ENCODE measurements around the gene ZSCAN20.

The ZSCAN20 gene

DNA sequence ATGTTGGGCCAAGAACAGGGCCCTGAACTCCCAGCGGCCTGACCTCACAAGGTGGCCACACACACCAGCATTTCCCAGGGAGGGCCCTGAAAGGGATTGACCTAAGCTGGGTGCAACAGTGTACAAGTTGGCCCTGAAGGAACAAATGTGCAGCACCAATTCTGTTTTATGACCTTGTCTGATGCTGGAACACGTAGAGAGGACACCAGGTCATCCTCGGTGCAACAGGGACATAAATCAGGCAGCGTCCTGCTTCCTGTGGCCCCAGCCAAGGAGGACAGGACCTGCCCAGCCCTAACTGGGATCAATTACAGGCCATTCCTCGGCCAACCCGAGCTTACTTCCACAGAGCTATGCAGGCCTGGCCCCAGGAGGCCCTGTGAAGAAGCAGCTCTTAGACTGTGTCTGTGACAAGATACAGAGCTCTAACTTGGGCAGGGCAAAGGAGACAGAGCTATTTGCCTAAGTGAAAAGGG lies 28.7 kb upstream of the ZSCAN20 start:
- H3K27ac ChIP-seq (ENCODE audit: low read length, poor library complexity, severe bottlenecking): no peak overlapping the region
- H2BK5ac ChIP-seq (ENCODE audit: low read depth, low read length, poor library complexity, severe bottlenecking): no peak overlapping the region
- H2AK5ac ChIP-seq (ENCODE audit: low read length, severe bottlenecking): no peak overlapping the region
- peak overlapping the region; percentile 45 for H3K9ac ChIP-seq (ENCODE audit: low read length)
- H3K18ac ChIP-seq (ENCODE audit: low read depth in 1 of 2, low read length in 2 of 2): peak overlapping the region; percentile 79 to 85
- H3K14ac ChIP-seq (ENCODE audit: low read length in 2 of 2): no peak overlapping the region
- H2AFZ ChIP-seq (ENCODE audit: low read depth, low read length): no peak overlapping the region
- H2BK12ac ChIP-seq (ENCODE audit: low read length in 2 of 2): peak overlapping the region; percentile 91 to 96
- peak; percentile 66 for DNase-seq
- H3K4ac ChIP-seq (ENCODE audit: low read depth in 1 of 2, low read length in 2 of 2): peak overlapping the region in 1 of 2 experiments; percentile 77
- no peaks in the 10 kb centered on the region for H3K9me3 ChIP-seq (ENCODE audit: control insufficient read depth, low read length)
- H3K27me3 ChIP-seq (ENCODE audit: control insufficient read depth in 1 of 2, insufficient read depth in 1 of 2, low read length in 2 of 2): no peaks in the 10 kb centered on the region
- H3K79me1 ChIP-seq (replicated peaks; ENCODE audit: low read length, poor library complexity, severe bottlenecking): no peaks in the 10 kb centered on the region
- 7% methylated on average over 6 of the region's 6 CpGs for WGBS
- H3K4me2 ChIP-seq (ENCODE audit: low read length, poor library complexity, severe bottlenecking): no peak overlapping the region
- H3K4me3 ChIP-seq (ENCODE audit: insufficient read depth in 1 of 2, low read depth in 1 of 2, low read length in 2 of 2): peak overlapping the region in 1 of 2 experiments; percentile 39
- no peak overlapping the region for H3K23ac ChIP-seq (ENCODE audit: low read length in 2 of 2)
- H4K8ac ChIP-seq (ENCODE audit: low read length): peak overlapping the region; percentile 81
- peak overlapping the region; percentile 74 for H4K91ac ChIP-seq (ENCODE audit: low read length)
- no peak overlapping the region for H2BK120ac ChIP-seq (ENCODE audit: low read depth, low read length)
- H3K4me1 ChIP-seq (ENCODE audit: control insufficient read depth, insufficient read depth, low read depth, low read length): peaks cover 7% of the 10 kb centered on the region
- no peaks in the 10 kb centered on the region for H3K36me3 ChIP-seq (ENCODE audit: control insufficient read depth in 1 of 2, insufficient read depth in 2 of 2, low read depth in 1 of 2, low read length in 2 of 2)
- H2BK15ac ChIP-seq (ENCODE audit: low read depth, poor library complexity, severe bottlenecking): no peak overlapping the region

DNA sequence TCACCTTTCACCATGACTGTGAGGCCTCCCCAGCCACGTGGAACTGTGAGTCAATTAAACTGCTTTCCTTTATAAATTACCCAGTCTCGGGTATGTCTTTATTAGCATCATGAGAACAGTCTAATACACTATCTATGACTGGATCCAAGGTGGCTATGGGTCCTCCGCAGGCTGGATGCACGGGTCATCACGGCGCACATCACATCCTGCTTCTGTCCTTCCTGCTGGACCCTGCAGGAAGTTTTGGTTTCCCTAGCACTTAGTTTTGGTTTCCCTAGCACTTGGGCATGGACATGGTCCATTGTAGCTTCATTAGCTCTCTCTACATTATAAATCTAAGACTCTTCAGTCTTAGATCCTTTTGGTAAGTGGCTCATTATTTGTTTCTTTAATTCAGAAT lies 27.3 kb upstream of the ZSCAN20 start:
- Histone ChIP-seq H2AK5ac (ENCODE audit: low read length, severe bottlenecking) (no peak overlapping the region), H3K79me1 (replicated peaks; ENCODE audit: low read length, poor library complexity, severe bottlenecking) (no peaks in the 10 kb centered on the region), H3K4me3 (ENCODE audit: insufficient read depth in 1 of 2, low read depth in 1 of 2, low read length in 2 of 2) (no peak overlapping the region), H3K9ac (ENCODE audit: low read length) (no peak overlapping the region), H2BK5ac (ENCODE audit: low read depth, low read length, poor library complexity, severe bottlenecking) (no peak overlapping the region), H3K23ac (ENCODE audit: low read length in 2 of 2) (no peak overlapping the region), H3K4me1 (ENCODE audit: control insufficient read depth, insufficient read depth, low read depth, low read length) (peaks cover 7% of the 10 kb centered on the region), H3K14ac (ENCODE audit: low read length in 2 of 2) (no peak overlapping the region), H3K36me3 (ENCODE audit: control insufficient read depth in 1 of 2, insufficient read depth in 2 of 2, low read depth in 1 of 2, low read length in 2 of 2) (no peaks in the 10 kb centered on the region), H2AFZ (ENCODE audit: low read depth, low read length) (no peak overlapping the region), H3K9me3 (ENCODE audit: control insufficient read depth, low read length) (no peaks in the 10 kb centered on the region), H3K4ac (ENCODE audit: low read depth in 1 of 2, low read length in 2 of 2) (peak overlapping the region in 1 of 2 experiments; percentile 24), H4K8ac (ENCODE audit: low read length) (peak overlapping the region; percentile 12), H2BK15ac (ENCODE audit: low read depth, poor library complexity, severe bottlenecking) (no peak overlapping the region), H3K4me2 (ENCODE audit: low read length, poor library complexity, severe bottlenecking) (no peak overlapping the region), H2BK120ac (ENCODE audit: low read depth, low read length) (no peak overlapping the region), H3K27ac (ENCODE audit: low read length, poor library complexity, severe bottlenecking) (no peak overlapping the region), H3K18ac (ENCODE audit: low read depth in 1 of 2, low read length in 2 of 2) (peak overlapping the region in 1 of 2 experiments; percentile 45), H4K91ac (ENCODE audit: low read length) (no peak overlapping the region), H3K27me3 (ENCODE audit: control insufficient read depth in 1 of 2, insufficient read depth in 1 of 2, low read length in 2 of 2) (no peaks in the 10 kb centered on the region), H2BK12ac (ENCODE audit: low read length in 2 of 2) (no peak overlapping the region)
- no peak for DNase-seq
- WGBS: 92% methylated on average over 6 of the region's 6 CpGs

DNA sequence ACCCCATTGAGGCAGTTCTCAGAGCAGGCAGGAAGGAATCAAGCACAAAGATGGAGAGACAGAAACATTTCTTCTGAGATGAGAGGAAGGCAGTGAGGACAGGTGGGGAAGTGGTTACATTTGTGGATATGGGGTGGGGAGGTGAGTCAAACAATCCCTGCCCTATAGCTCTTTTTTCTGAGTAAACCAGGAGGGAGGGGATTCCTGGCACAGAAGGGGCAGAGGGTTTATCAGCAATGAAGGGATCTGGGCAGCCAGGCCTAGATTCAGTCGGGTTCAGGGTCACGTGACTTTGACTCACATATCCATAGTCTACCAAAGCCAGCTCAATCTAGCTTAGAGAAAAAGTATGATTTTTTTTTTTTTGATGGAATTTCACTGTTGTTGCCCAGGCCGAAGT lies 25.9 kb upstream of the ZSCAN20 start:
- DNase-seq: no peak
- no peak overlapping the region for H2AFZ ChIP-seq (ENCODE audit: low read depth, low read length)
- no peak overlapping the region for H2BK15ac ChIP-seq (ENCODE audit: low read depth, poor library complexity, severe bottlenecking)
- no peak overlapping the region for H3K4me3 ChIP-seq (ENCODE audit: insufficient read depth in 1 of 2, low read depth in 1 of 2, low read length in 2 of 2)
- no peak overlapping the region for H3K23ac ChIP-seq (ENCODE audit: low read length in 2 of 2)
- no peak overlapping the region for H2BK5ac ChIP-seq (ENCODE audit: low read depth, low read length, poor library complexity, severe bottlenecking)
- H3K4ac ChIP-seq (ENCODE audit: low read depth in 1 of 2, low read length in 2 of 2): no peak overlapping the region
- H3K18ac ChIP-seq (ENCODE audit: low read depth in 1 of 2, low read length in 2 of 2): no peak overlapping the region
- H2BK120ac ChIP-seq (ENCODE audit: low read depth, low read length): no peak overlapping the region
- H4K91ac ChIP-seq (ENCODE audit: low read length): no peak overlapping the region
- peaks cover 7% of the 10 kb centered on the region for H3K4me1 ChIP-seq (ENCODE audit: control insufficient read depth, insufficient read depth, low read depth, low read length)
- H3K9ac ChIP-seq (ENCODE audit: low read length): no peak overlapping the region
- no peaks in the 10 kb centered on the region for H3K36me3 ChIP-seq (ENCODE audit: control insufficient read depth in 1 of 2, insufficient read depth in 2 of 2, low read depth in 1 of 2, low read length in 2 of 2)
- H3K14ac ChIP-seq (ENCODE audit: low read length in 2 of 2): no peak overlapping the region
- H3K9me3 ChIP-seq (ENCODE audit: control insufficient read depth, low read length): no peaks in the 10 kb centered on the region
- peak overlapping the region; percentile 18 to 73 for H2BK12ac ChIP-seq (ENCODE audit: low read length in 2 of 2)
- H3K27ac ChIP-seq (ENCODE audit: low read length, poor library complexity, severe bottlenecking): no peak overlapping the region
- no peaks in the 10 kb centered on the region for H3K79me1 ChIP-seq (replicated peaks; ENCODE audit: low read length, poor library complexity, severe bottlenecking)
- no peak overlapping the region for H3K4me2 ChIP-seq (ENCODE audit: low read length, poor library complexity, severe bottlenecking)
- no peak overlapping the region for H4K8ac ChIP-seq (ENCODE audit: low read length)
- 80% methylated on average over 2 of the region's 3 CpGs for WGBS
- H2AK5ac ChIP-seq (ENCODE audit: low read length, severe bottlenecking): peak overlapping the region; percentile 71
- no peaks in the 10 kb centered on the region for H3K27me3 ChIP-seq (ENCODE audit: control insufficient read depth in 1 of 2, insufficient read depth in 1 of 2, low read length in 2 of 2)

DNA sequence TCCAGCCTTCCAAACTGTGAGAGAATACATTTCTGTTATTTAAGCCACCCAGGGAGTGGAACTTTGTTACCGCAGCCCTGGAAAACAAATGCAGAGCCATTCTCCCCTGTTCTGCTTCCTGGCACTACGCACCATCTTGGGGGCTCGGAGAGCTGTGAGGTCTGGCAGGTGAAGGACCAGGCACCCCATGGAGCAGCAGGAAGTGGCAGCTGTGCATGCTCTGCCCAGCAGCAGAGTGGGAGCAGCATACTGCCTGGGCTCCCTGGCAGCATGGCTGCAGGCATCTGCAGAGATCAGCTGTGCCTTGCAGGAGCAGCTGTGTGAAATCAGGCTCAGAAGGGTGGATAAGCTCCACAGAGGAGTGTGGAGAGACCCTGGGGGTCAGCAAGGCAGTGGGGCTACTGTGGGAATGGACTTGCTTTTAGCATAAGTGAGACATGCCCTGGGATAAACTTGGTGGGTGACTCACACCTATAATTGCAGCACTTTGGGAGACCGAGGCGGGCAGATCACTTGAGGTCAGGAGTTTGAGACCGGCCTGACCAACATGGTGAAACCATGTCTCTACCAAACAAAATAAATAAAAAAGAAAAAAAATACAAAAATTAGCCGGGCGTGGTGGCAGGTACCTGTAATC lies 17.7 kb upstream of the ZSCAN20 start:
- Histone ChIP-seq H4K8ac (ENCODE audit: low read length) (peak overlapping the region; percentile 57), H3K27me3 (ENCODE audit: control insufficient read depth in 1 of 2, insufficient read depth in 1 of 2, low read length in 2 of 2) (no peaks in the 10 kb centered on the region), H2BK12ac (ENCODE audit: low read length in 2 of 2) (peak overlapping the region in 1 of 2 experiments; percentile 91), H3K36me3 (ENCODE audit: control insufficient read depth in 1 of 2, insufficient read depth in 2 of 2, low read depth in 1 of 2, low read length in 2 of 2) (no peaks in the 10 kb centered on the region), H2AFZ (ENCODE audit: low read depth, low read length) (no peak overlapping the region), H3K9me3 (ENCODE audit: control insufficient read depth, low read length) (peaks cover 4% of the 10 kb centered on the region), H3K9ac (ENCODE audit: low read length) (no peak overlapping the region), H2BK5ac (ENCODE audit: low read depth, low read length, poor library complexity, severe bottlenecking) (no peak overlapping the region), H3K18ac (ENCODE audit: low read depth in 1 of 2, low read length in 2 of 2) (peak overlapping the region; percentile 79 to 90), H3K4me3 (ENCODE audit: insufficient read depth in 1 of 2, low read depth in 1 of 2, low read length in 2 of 2) (no peak overlapping the region), H3K23ac (ENCODE audit: low read length in 2 of 2) (peak overlapping the region in 1 of 2 experiments; percentile 77), H2BK120ac (ENCODE audit: low read depth, low read length) (no peak overlapping the region), H4K91ac (ENCODE audit: low read length) (peak overlapping the region; percentile 45), H3K4me1 (ENCODE audit: control insufficient read depth, insufficient read depth, low read depth, low read length) (peaks cover 23% of the 10 kb centered on the region), H2AK5ac (ENCODE audit: low read length, severe bottlenecking) (no peak overlapping the region), H3K4ac (ENCODE audit: low read depth in 1 of 2, low read length in 2 of 2) (peak overlapping the region; percentile 57 to 63), H3K27ac (ENCODE audit: low read length, poor library complexity, severe bottlenecking) (peak overlapping the region; percentile 51), H3K79me1 (replicated peaks; ENCODE audit: low read length, poor library complexity, severe bottlenecking) (no peaks in the 10 kb centered on the region), H2BK15ac (ENCODE audit: low read depth, poor library complexity, severe bottlenecking) (no peak overlapping the region), H3K4me2 (ENCODE audit: low read length, poor library complexity, severe bottlenecking) (no peak overlapping the region), H3K14ac (ENCODE audit: low read length in 2 of 2) (peak overlapping the region in 1 of 2 experiments; percentile 98)
- peak; percentile 79 for DNase-seq
- 71% methylated on average over 8 of the region's 8 CpGs for WGBS
